Activated T-helper 2 cell treated with anti-CD3 and anti-CD28 coated beads, Interferon-gamma antibody, Interleukin-2, Interleukin-4, amounts not matched to agents 10 μg/mL and 5 μg/mL and 100 μg/mL, durations not matched to agents 14 hours and 24 hours and 36 hours (primary cell): ENCODE data around the gene ROR1. TPM values are rescaled to one million over a fixed set of nuclear protein-coding genes. Genes with fewer than 3 reads are reported as not detected.
A peak's percentile ranks its signal among the peaks of the same experiment; 100 is the strongest.

Experiments used
- DNase-seq: peaks from one replicate; pipeline ENCODE4 v3.0.0; 2021; ENCODE audit warnings: low spot score
- H3K27ac Mint-ChIP-seq: one replicate; pipeline ENCODE4 v1.8.0; 2021; ENCODE audit warnings: mixed read lengths
- H3K27me3 Mint-ChIP-seq: one replicate; pipeline ENCODE4 v1.8.0; 2021; ENCODE audit warnings: low read depth, mixed read lengths
- H3K36me3 Mint-ChIP-seq: one replicate; pipeline ENCODE4 v1.8.0; 2021; ENCODE audit warnings: low read depth, mixed read lengths
- H3K4me1 Mint-ChIP-seq: one replicate; pipeline ENCODE4 v1.8.0; 2021; ENCODE audit warnings: low read depth, mixed read lengths
- H3K4me3 Mint-ChIP-seq: one replicate; pipeline ENCODE4 v1.8.0; 2021; ENCODE audit warnings: low read depth, mild to moderate bottlenecking, moderate library complexity, mixed read lengths
- H3K9me3 Mint-ChIP-seq: one replicate; pipeline ENCODE4 v1.8.0; 2021; ENCODE audit warnings: mixed read lengths
- intact Hi-C: fragments of 100-400 bp; cut with micrococcal nuclease; formaldehyde crosslinking; loops from one replicate; pipeline ENCODE4 v1.15.1; 2023
- total RNA-seq: library from RNA; stranded (reverse); gene quantifications from 2 replicates; pipeline ENCODE4 v1.2.3, GENCODE V29; 2022

ROR1 gene
- 0.09 TPM in 1 of 2 replicates, not detected in the other for total RNA-seq

DNA sequence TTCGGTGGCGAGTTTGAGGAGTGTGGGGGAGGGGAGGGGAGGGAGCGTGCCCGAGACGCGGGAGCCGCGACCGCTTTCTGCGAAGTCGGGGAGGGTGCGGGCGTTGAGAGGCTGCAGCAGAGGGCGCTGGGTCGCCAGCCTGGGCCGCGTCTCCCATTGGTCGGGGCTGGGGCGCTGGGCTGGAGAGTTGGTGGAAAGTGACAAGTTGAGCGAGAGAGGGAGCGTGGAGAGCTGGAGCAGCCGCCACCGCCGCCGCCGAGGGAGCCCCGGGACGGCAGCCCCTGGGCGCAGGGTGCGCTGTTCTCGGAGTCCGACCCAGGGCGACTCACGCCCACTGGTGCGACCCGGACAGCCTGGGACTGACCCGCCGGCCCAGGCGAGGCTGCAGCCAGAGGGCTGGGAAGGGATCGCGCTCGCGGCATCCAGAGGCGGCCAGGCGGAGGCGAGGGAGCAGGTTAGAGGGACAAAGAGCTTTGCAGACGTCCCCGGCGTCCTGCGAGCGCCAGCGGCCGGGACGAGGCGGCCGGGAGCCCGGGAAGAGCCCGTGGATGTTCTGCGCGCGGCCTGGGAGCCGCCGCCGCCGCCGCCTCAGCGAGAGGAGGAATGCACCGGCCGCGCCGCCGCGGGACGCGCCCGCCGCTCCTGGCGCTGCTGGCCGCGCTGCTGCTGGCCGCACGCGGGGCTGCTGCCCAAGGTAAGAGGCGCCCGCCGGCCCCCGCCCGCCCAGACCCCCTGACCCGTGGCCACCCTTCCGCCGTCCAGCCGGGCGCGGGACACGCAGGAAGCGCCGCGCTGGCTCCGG lies at the start of gene ROR1:
ROR1 (plus strand) TSS at position 203 of the 802 bp plus-strand sequence.
- peak; percentile 52 for DNase-seq
- Mint-ChIP-seq H3K9me3 (no peaks in the 10 kb centered on the region), H3K27me3 (peaks cover 64% of the 10 kb centered on the region), H3K27ac (no peak within 1 kb of the TSS), H3K36me3 (no peaks in the 10 kb centered on the region), H3K4me1 (peaks cover 16% of the 10 kb centered on the region), H3K4me3 (peak within 1 kb of the TSS; percentile 84)
- intact Hi-C loops = loop anchor here (5.0 kb wide), 1 partner anchor 473 kb away; no protein-coding TSS in a partner anchor

DNA sequence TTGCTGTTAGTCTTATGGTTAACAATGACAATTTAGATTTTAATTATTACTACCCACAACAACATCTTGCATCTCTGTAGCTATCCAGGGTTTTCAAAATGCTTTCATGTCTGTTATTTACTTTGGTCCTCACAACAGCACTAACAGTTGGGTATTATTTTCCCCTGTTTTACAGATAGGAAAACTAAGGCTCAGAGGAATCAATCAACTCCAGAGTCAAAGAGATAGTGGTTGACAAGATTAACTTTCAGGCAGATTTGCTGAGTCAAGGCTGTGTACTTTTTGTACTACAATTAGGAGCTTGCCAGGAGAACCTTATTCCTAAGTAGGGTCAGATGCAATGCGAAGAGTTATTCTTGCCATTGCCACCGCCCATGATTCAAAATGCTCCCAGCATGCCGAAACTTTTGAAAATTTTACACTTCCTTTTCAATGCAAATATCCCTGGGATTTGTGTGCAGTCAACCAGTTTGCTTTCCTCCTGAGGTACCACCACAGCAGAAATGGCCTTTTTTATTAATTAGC lies 49.4 kb upstream of the ROR1 start:
- intact Hi-C loops = no loop called here
- H3K4me3 Mint-ChIP-seq = no peak overlapping the region
- no peaks in the 10 kb centered on the region for H3K4me1 Mint-ChIP-seq
- no peaks in the 10 kb centered on the region for H3K9me3 Mint-ChIP-seq
- H3K36me3 Mint-ChIP-seq = no peaks in the 10 kb centered on the region
- no peak for DNase-seq
- peaks cover 3% of the 10 kb centered on the region for H3K27me3 Mint-ChIP-seq
- no peak overlapping the region for H3K27ac Mint-ChIP-seq

DNA sequence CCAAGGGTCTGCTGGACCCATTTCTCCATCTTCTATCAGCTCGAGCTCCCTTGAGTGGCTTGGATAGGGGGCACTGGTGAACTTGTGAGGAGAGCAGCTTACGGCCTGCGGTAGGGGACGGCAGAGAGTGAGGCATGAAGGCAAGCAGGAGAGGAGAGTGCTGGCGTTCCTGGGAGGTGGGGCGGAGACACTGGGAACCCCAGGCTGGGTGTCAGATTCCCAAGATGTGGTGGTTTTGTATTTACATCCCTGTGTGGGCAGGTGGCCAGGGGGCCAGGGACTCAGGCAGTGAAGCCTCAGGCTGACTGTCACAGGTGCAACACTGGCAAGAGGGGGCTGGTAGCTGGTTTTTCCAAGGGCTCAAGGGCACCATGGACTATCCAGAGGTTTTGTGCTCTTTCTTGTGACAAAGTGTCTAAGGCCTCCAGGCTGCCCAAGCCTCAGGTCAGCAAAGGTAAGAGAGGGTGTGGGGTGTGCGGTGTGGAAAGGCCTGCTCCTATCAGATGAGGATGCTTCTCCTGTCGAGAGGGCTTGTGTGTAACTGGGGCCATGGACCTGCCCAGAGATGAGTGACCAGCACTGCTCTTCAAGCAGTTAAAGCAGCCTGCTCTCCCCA lies 45.1 kb upstream of the ROR1 start:
- Mint-ChIP-seq H3K4me1 (no peaks in the 10 kb centered on the region), H3K27me3 (peaks cover 5% of the 10 kb centered on the region), H3K36me3 (no peaks in the 10 kb centered on the region), H3K27ac (no peak overlapping the region), H3K4me3 (no peak overlapping the region), H3K9me3 (no peaks in the 10 kb centered on the region)
- intact Hi-C loops = no loop called here
- DNase-seq = no peak

DNA sequence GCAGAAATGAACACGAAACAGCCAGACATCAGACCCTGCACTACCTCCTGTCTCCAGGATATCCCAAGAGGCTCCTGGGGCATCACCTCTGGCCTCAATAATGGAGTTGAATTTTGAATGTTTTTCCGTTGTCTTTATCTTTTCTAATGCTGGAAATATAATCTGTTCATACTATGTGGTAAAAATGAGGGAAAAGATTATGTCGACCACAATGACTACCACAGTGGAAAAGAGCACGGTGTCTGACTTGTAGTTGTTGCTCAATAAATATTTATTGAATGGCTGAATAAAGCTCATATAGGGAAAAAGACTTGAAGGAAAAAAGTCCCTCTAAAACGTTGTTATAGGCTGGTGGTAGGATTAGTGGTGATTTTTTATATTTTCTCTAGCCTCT lies 44.6 kb upstream of the ROR1 start:
- Mint-ChIP-seq H3K4me3 (no peak overlapping the region), H3K9me3 (no peaks in the 10 kb centered on the region), H3K4me1 (no peaks in the 10 kb centered on the region), H3K27me3 (peaks cover 5% of the 10 kb centered on the region), H3K36me3 (no peaks in the 10 kb centered on the region), H3K27ac (no peak overlapping the region)
- intact Hi-C loops = no loop called here
- no peak for DNase-seq

DNA sequence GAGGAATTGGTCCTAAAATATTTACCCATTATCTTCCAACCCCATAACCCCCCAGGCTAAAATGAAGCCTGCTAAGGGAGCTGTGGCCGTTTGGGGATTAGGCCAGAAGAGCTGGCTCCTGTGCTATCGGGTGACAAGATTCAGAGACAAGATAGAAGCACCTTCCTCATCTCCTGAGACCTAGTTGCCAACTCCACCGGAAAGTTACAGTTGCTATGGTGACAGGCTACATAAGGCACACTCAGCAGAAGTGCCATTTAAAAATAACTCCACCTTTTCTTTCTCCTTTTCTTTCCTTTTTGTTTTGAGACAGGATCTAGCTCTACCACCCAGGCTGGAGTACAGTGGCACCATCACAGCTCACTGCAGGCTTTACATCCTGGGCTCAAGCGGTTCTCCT lies 43.6 kb upstream of the ROR1 start:
- H3K36me3 Mint-ChIP-seq = no peaks in the 10 kb centered on the region
- H3K4me3 Mint-ChIP-seq = no peak overlapping the region
- H3K27me3 Mint-ChIP-seq = peaks cover 8% of the 10 kb centered on the region
- no peak overlapping the region for H3K27ac Mint-ChIP-seq
- no peak for DNase-seq
- H3K9me3 Mint-ChIP-seq = no peaks in the 10 kb centered on the region
- intact Hi-C loops = no loop called here
- no peaks in the 10 kb centered on the region for H3K4me1 Mint-ChIP-seq

DNA sequence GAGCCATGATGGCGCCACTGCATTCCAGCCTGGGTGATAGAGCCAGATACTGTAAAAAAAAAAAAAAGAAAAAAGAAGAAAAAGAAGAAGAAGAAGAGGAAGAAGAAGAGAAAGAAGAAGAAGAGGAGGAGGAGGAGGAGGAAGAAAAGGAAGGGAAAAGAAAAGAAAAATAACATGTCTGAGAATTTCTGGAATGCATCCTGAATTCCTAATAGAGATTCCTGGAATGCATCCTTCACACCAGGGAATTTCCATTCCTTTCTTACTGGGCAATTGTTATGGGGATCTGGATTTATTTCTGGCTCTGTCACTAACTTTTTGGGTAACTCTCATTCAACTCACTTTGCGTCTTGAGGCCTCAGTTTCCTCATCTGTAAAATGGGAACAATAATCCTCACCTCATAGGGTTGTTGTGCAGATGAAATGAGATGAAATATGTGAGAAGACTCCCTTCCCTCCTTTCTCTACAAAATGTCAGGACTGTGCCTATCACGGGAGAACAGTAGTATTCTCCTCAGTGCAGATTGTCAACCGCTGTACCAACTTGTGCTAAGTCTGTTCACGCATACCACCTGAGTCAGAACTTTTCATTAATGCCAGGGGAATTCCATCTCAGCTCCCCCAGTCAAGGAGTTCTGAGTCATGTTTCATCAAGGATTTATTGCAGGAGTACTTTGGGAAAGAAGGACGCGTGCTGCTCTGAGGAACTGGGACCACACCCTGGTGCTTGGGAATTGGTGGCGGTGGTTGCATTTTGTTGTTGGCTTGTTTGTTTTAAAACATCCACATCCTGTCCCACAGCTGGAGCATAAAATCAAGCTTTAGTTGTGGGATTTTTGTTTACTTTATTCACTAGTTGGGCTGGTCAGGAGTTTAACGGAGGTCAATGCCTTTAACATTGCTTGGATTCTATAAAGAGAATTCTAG lies 42.4 kb upstream of the ROR1 start:
- Mint-ChIP-seq H3K4me3 (no peak overlapping the region), H3K27ac (no peak overlapping the region), H3K9me3 (no peaks in the 10 kb centered on the region), H3K4me1 (no peaks in the 10 kb centered on the region), H3K27me3 (peaks cover 12% of the 10 kb centered on the region), H3K36me3 (no peaks in the 10 kb centered on the region)
- intact Hi-C loops = no loop called here
- no peak for DNase-seq

DNA sequence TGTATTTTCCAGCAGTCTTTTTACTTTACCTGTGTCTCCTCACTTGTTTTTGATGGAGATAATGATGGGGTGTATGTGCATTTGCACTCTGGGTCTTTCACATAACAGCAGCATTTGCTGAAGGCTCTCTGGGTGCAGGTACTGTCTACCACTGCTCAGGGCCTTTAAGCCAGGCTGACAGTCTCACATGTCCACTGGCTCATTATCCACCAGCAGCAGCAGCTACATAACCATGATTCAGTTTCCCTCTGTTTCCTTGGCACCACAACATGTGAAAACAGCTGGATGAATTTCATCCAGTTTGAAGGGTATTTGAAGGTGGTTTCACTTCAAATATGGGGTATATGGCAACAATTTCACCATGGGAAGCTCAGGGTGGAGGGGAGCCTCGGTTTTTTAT lies 41.2 kb upstream of the ROR1 start:
- no peaks in the 10 kb centered on the region for H3K9me3 Mint-ChIP-seq
- peaks cover 20% of the 10 kb centered on the region for H3K27me3 Mint-ChIP-seq
- no peak overlapping the region for H3K4me3 Mint-ChIP-seq
- no peaks in the 10 kb centered on the region for H3K4me1 Mint-ChIP-seq
- H3K36me3 Mint-ChIP-seq = no peaks in the 10 kb centered on the region
- DNase-seq = no peak
- intact Hi-C loops = no loop called here
- H3K27ac Mint-ChIP-seq = no peak overlapping the region

DNA sequence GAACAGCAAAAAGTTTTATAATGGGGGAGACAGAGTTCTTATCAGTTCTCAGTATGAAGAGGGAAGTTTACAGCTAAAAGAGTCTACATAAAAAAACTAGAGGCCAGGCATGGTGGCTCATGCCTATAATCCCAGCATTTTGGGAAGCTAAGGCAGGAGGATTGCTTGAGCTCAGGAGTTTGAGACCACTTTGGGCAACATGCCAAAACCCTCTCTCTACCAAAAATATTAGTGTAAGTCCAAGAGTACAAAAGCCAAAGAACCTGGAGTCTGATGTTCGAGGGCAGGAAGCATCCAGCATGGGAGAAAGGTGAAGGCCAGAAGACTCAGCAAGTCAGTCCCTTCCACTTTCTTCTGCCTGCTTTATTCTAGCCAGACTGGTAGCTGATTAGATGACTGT lies 35.0 kb upstream of the ROR1 start:
- intact Hi-C loops = no loop called here

DNA sequence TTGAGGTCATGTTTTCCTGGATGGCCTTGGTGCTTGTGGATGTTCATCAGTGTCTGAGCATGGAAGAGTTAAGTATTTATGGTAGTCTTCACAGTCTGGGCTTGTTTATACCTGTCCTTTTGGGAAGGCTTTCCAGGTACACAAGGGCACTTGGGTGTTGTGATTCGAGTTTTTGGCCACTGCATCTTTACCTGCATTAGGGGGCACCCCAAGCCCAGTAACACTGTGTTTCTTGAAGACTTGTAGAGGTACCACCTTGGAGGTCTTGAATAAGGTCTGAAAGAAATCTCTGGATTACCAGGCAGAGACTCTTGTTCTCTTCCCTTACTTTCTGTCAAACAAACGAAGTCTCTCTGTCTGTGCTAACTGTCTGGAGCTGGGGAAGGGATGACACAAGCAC lies 34.4 kb upstream of the ROR1 start:
- DNase-seq = no peak
- H3K36me3 Mint-ChIP-seq = no peaks in the 10 kb centered on the region
- intact Hi-C loops = no loop called here
- peaks cover 19% of the 10 kb centered on the region for H3K27me3 Mint-ChIP-seq
- no peak overlapping the region for H3K27ac Mint-ChIP-seq
- no peaks in the 10 kb centered on the region for H3K9me3 Mint-ChIP-seq
- H3K4me3 Mint-ChIP-seq = no peak overlapping the region
- H3K4me1 Mint-ChIP-seq = peaks cover 8% of the 10 kb centered on the region

More for the DNA sequence above, 35.0 kb upstream of the ROR1 start:
- H3K27ac Mint-ChIP-seq = no peak overlapping the region
- no peak overlapping the region for H3K4me3 Mint-ChIP-seq
- no peak for DNase-seq
- no peaks in the 10 kb centered on the region for H3K36me3 Mint-ChIP-seq
- H3K27me3 Mint-ChIP-seq = peaks cover 19% of the 10 kb centered on the region
- peaks cover 8% of the 10 kb centered on the region for H3K4me1 Mint-ChIP-seq
- H3K9me3 Mint-ChIP-seq = no peaks in the 10 kb centered on the region

DNA sequence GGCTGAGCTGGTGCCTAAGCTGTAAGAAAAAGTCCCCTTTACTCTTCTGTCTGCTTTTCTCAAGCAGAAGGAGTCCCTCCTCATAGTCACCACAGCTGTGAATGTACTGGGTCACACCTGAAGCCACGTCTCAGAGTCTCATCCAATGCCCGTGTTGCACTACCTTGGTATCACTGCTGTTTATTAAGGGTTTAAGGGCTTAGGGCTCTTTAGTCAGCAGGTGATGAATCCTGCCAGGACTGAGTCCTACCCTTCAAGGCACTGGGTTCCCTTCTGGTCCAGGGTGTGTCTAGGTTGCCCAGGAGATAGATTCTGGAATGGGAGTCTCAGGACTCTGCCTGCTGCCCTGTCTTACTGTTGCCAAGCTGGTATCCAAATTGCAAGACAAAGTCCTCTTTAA lies 33.4 kb upstream of the ROR1 start:
- H3K4me3 Mint-ChIP-seq = no peak overlapping the region
- intact Hi-C loops = no loop called here
- DNase-seq = no peak
- peaks cover 16% of the 10 kb centered on the region for H3K27me3 Mint-ChIP-seq
- H3K9me3 Mint-ChIP-seq = no peaks in the 10 kb centered on the region
- H3K4me1 Mint-ChIP-seq = peaks cover 11% of the 10 kb centered on the region
- H3K36me3 Mint-ChIP-seq = no peaks in the 10 kb centered on the region
- no peak overlapping the region for H3K27ac Mint-ChIP-seq

DNA sequence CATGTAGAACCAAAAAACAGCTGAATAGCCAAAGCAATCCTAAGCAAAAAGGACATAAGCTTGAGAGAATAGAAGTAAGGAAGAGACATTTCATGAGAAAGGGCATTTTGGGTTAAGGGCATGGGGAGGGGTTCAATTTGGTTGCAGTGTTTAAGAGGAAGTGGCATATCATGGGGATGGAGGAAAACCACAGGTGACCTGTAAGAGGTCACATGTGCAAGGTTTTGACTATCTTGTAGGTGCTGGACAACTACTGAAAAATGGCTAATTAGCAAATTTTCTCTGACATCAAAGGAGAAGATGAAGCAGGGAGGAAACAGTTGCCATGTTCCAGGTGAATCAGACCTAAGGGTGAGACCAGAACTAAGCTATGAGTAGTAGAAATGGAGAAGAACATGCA lies 31.3 kb upstream of the ROR1 start:
- peaks cover 21% of the 10 kb centered on the region for H3K4me1 Mint-ChIP-seq
- no peaks in the 10 kb centered on the region for H3K9me3 Mint-ChIP-seq
- no peak for DNase-seq
- no peaks in the 10 kb centered on the region for H3K36me3 Mint-ChIP-seq
- peaks cover 3% of the 10 kb centered on the region for H3K27me3 Mint-ChIP-seq
- no peak overlapping the region for H3K4me3 Mint-ChIP-seq
- no peak overlapping the region for H3K27ac Mint-ChIP-seq
- intact Hi-C loops = no loop called here

DNA sequence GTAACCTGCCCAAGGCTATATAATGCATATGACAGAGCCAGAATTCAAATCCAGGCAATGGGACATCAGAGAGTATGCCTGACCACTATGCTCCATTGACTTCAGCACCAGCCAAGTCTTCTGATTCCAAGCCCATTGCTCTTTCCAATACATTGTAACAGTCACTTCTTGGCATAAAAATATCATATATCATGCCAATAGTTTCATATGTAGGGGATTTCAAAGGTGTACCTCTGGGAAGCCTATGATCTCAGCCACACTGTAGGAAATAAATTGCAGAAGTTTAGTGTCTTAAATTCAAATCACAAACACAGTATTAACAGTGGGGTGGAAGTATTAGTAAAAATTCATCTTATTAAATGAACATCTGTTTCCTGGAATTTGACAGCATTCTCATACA lies 30.0 kb upstream of the ROR1 start:
- Mint-ChIP-seq H3K36me3 (no peaks in the 10 kb centered on the region), H3K4me1 (peaks cover 27% of the 10 kb centered on the region), H3K9me3 (no peaks in the 10 kb centered on the region), H3K4me3 (no peak overlapping the region), H3K27ac (no peak overlapping the region), H3K27me3 (peaks cover 3% of the 10 kb centered on the region)
- intact Hi-C loops = no loop called here
- no peak for DNase-seq
